ENCODE results near the gene CBLB.

DNA sequence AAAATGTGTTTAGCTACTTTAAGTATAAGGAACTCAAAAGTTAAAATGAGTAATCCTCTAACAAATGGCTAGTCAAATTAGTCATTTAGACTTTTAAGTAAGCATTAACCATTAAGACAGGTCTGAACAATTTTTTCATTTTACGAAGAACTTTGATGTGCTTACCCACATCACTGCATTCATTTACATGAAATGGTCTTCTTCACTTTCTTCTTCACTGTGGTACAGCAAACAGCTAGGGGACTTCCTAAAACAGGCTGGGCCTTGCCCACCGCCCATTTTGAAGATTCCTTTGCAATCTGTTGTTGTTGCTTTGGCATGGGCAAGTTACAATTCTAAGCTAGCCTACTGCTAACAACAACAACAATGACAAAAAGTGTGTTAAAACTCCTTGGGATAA lies 67.4 kb downstream of the CBLB start:
- no peak for TF ChIP-seq EZH2 (IDR thresholded peaks at IDR 0.05; ENCODE audit: insufficient read depth, low read length)
- TF ChIP-seq, protein P1, sequence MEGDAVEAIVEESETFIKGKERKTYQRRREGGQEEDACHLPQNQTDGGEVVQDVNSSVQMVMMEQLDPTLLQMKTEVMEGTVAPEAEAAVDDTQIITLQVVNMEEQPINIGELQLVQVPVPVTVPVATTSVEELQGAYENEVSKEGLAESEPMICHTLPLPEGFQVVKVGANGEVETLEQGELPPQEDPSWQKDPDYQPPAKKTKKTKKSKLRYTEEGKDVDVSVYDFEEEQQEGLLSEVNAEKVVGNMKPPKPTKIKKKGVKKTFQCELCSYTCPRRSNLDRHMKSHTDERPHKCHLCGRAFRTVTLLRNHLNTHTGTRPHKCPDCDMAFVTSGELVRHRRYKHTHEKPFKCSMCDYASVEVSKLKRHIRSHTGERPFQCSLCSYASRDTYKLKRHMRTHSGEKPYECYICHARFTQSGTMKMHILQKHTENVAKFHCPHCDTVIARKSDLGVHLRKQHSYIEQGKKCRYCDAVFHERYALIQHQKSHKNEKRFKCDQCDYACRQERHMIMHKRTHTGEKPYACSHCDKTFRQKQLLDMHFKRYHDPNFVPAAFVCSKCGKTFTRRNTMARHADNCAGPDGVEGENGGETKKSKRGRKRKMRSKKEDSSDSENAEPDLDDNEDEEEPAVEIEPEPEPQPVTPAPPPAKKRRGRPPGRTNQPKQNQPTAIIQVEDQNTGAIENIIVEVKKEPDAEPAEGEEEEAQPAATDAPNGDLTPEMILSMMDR (IDR thresholded peaks at IDR 0.05; ENCODE audit: insufficient read depth, low read depth, low read length) = no peak

All from astrocyte (in vitro differentiated cells and primary cell).